Measurements from ENCODE around the gene MAPRE3.

The MAPRE3 gene

DNA sequence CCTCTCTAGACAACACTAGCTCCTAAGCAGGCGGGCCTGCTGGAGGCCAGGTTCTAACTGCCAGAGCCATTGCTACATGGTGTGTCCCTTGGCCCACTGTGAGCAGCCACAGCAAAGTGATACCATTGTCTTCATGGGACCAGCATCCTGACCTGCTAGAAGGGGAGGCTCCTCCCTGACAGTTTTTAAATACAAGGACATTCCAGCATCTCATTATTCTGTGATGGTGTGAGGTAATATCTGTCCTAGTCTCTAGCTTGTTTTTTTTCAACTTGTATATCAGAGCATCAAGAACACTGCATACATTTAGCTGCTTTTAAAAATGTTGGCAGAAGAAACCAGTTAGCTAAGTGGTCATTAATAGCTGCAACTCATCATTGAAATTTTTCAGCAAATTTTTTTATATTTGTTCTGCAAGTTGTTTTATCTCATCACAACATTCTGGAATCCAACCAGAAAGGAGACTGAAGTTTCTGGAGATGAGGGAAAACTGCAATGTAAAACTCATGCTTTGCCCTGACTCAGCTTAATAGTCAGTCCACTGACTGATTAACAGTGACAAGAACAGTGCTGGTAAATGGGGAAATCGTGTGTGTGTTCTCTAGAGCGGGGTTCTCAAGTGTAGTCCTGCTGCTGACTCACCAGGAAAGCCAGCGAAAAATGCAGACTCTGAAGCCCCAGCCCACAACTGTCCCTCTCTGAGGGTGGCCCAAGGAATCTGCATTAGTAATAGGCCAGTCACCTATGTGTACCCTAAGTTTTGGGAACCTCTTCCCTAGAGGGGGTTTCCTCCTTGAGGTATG, 17.8 kb downstream of the MAPRE3 start:
- H3F3A ChIP-seq (ENCODE audit: insufficient read depth): no peaks in the 10 kb centered on the region
- H3K27me3 ChIP-seq (ENCODE audit: low read length): no peaks in the 10 kb centered on the region
- no peak for TF ChIP-seq EZH2phosphoT487 (conservative IDR thresholded peaks at IDR 0.05; ENCODE audit: low read length)
- TF ChIP-seq, protein P1, sequence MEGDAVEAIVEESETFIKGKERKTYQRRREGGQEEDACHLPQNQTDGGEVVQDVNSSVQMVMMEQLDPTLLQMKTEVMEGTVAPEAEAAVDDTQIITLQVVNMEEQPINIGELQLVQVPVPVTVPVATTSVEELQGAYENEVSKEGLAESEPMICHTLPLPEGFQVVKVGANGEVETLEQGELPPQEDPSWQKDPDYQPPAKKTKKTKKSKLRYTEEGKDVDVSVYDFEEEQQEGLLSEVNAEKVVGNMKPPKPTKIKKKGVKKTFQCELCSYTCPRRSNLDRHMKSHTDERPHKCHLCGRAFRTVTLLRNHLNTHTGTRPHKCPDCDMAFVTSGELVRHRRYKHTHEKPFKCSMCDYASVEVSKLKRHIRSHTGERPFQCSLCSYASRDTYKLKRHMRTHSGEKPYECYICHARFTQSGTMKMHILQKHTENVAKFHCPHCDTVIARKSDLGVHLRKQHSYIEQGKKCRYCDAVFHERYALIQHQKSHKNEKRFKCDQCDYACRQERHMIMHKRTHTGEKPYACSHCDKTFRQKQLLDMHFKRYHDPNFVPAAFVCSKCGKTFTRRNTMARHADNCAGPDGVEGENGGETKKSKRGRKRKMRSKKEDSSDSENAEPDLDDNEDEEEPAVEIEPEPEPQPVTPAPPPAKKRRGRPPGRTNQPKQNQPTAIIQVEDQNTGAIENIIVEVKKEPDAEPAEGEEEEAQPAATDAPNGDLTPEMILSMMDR (IDR thresholded peaks at IDR 0.05; ENCODE audit: insufficient read depth, low read length, poor library complexity, severe bottlenecking): no peak
- no peaks in the 10 kb centered on the region for H3K9me2 ChIP-seq (replicated peaks; ENCODE audit: insufficient read depth, low read length)
- no peak overlapping the region for H2AFZ ChIP-seq (ENCODE audit: low read depth, low read length, severe bottlenecking)
- H3K79me2 ChIP-seq (ENCODE audit: insufficient read depth, low read length): no peaks in the 10 kb centered on the region
- H4K20me1 ChIP-seq (ENCODE audit: low read depth, low read length): no peaks in the 10 kb centered on the region
- no peak overlapping the region for H3K4me2 ChIP-seq (ENCODE audit: low read depth, low read length, poor library complexity, severe bottlenecking)
- H3K27ac ChIP-seq (ENCODE audit: low read depth, low read length): no peak overlapping the region
- H3K9ac ChIP-seq (ENCODE audit: low read length): no peak overlapping the region
- no peaks in the 10 kb centered on the region for H3K36me3 ChIP-seq (ENCODE audit: low read length)
- H3K4me3 ChIP-seq (ENCODE audit: insufficient read depth, low read length, poor library complexity, severe bottlenecking): no peak overlapping the region
- no peaks in the 10 kb centered on the region for H3K9me3 ChIP-seq (ENCODE audit: insufficient read depth, low read length)

GRCh38 chr2:26989156-26989555, 18.7 kb downstream of the MAPRE3 start:
- Histone ChIP-seq H3K9me2 (replicated peaks; ENCODE audit: insufficient read depth, low read length) (no peaks in the 10 kb centered on the region), H3K27me3 (ENCODE audit: low read length) (no peaks in the 10 kb centered on the region), H3K9ac (ENCODE audit: low read length) (no peak overlapping the region), H3K79me2 (ENCODE audit: insufficient read depth, low read length) (no peaks in the 10 kb centered on the region), H3F3A (ENCODE audit: insufficient read depth) (no peaks in the 10 kb centered on the region), H2AFZ (ENCODE audit: low read depth, low read length, severe bottlenecking) (no peak overlapping the region), H4K20me1 (ENCODE audit: low read depth, low read length) (no peaks in the 10 kb centered on the region), H3K9me3 (ENCODE audit: insufficient read depth, low read length) (no peaks in the 10 kb centered on the region), H3K36me3 (ENCODE audit: low read length) (no peaks in the 10 kb centered on the region), H3K4me2 (ENCODE audit: low read depth, low read length, poor library complexity, severe bottlenecking) (no peak overlapping the region), H3K4me3 (ENCODE audit: insufficient read depth, low read length, poor library complexity, severe bottlenecking) (no peak overlapping the region), H3K27ac (ENCODE audit: low read depth, low read length) (no peak overlapping the region)
- TF ChIP-seq, protein P1 (IDR thresholded peaks at IDR 0.05; ENCODE audit: insufficient read depth, low read length, poor library complexity, severe bottlenecking): no peak
- TF ChIP-seq EZH2phosphoT487 (conservative IDR thresholded peaks at IDR 0.05; ENCODE audit: low read length): no peak

GRCh38 chr2:26991717-26992116, 21.3 kb downstream of the MAPRE3 start:
- Histone ChIP-seq H3K9ac (ENCODE audit: low read length) (no peak overlapping the region), H4K20me1 (ENCODE audit: low read depth, low read length) (no peaks in the 10 kb centered on the region)

More at GRCh38 chr2:26991717-26992116, 21.3 kb downstream of the MAPRE3 start:
- TF ChIP-seq, protein P1 (IDR thresholded peaks at IDR 0.05; ENCODE audit: insufficient read depth, low read length, poor library complexity, severe bottlenecking): no peak
- no peak for TF ChIP-seq EZH2phosphoT487 (conservative IDR thresholded peaks at IDR 0.05; ENCODE audit: low read length)
- H3K9me2 ChIP-seq (replicated peaks; ENCODE audit: insufficient read depth, low read length): no peaks in the 10 kb centered on the region
- H3F3A ChIP-seq (ENCODE audit: insufficient read depth): no peaks in the 10 kb centered on the region
- H2AFZ ChIP-seq (ENCODE audit: low read depth, low read length, severe bottlenecking): no peak overlapping the region
- H3K4me3 ChIP-seq (ENCODE audit: insufficient read depth, low read length, poor library complexity, severe bottlenecking): no peak overlapping the region
- H3K27me3 ChIP-seq (ENCODE audit: low read length): no peaks in the 10 kb centered on the region
- H3K27ac ChIP-seq (ENCODE audit: low read depth, low read length): no peak overlapping the region
- no peak overlapping the region for H3K4me2 ChIP-seq (ENCODE audit: low read depth, low read length, poor library complexity, severe bottlenecking)
- H3K36me3 ChIP-seq (ENCODE audit: low read length): no peaks in the 10 kb centered on the region
- H3K79me2 ChIP-seq (ENCODE audit: insufficient read depth, low read length): no peaks in the 10 kb centered on the region
- no peaks in the 10 kb centered on the region for H3K9me3 ChIP-seq (ENCODE audit: insufficient read depth, low read length)
